HL-60 (cell line): Measurements from ENCODE around the gene WASL.

Source experiments
- DNase-seq, 2 experiments: peaks; one replicate each; pipeline ENCODE4 v3.0.0-alpha.2; 2010 to 2020; ENCODE audit warnings: low read depth in 1 of 2, low spot score in 1 of 2
- H3K27ac ChIP-seq: fragments of 250-450 bp; sonication (Bioruptor Pico); replicated peaks from 2 replicates; pipeline ENCODE4 v1.5.1; 2020; ENCODE audit warnings: mild to moderate bottlenecking, moderate library complexity
- H3K27me3 ChIP-seq: fragments of 250-450 bp; sonication (Bioruptor Pico); 2 replicates; pipeline ENCODE4 v1.5.1; 2021; ENCODE audit warnings: mild to moderate bottlenecking, moderate library complexity; ENCODE audit not compliant: insufficient read depth, poor library complexity, severe bottlenecking
- H3K4me3 ChIP-seq: replicated peaks from 2 replicates; pipeline ENCODE4 v1.5.1; 2011; ENCODE audit warnings: mild to moderate bottlenecking, control low read depth, low read length; ENCODE audit not compliant: insufficient read depth
- CTCF ChIP-seq: IDR thresholded peaks from one replicate; pipeline ENCODE4 v1.5.1; 2011; ENCODE audit warnings: low read length, control low read depth, inconsistent platforms; ENCODE audit not compliant: insufficient read depth
- GABPA ChIP-seq: IDR thresholded peaks from 2 replicates; pipeline ENCODE4 v1.6.1; 2012; ENCODE audit warnings: low read depth
- POLR2AphosphoS5 ChIP-seq: IDR thresholded peaks from 2 replicates; pipeline ENCODE4 v1.6.1; 2012; ENCODE audit warnings: low read depth
- REST ChIP-seq: IDR thresholded peaks from 2 replicates; pipeline ENCODE4 v1.6.1; 2012; ENCODE audit warnings: low read depth; ENCODE audit not compliant: insufficient replicate concordance
- SPI1 ChIP-seq: IDR thresholded peaks from 2 replicates; pipeline ENCODE4 v1.6.1; 2012; ENCODE audit warnings: low read depth, mild to moderate bottlenecking, borderline replicate concordance
- long read RNA-seq: library from polyadenylated mRNA; unstranded; transcript quantifications from one replicate; pipeline ENCODE4 v2.0.0, GENCODE V29; 2020

The WASL gene
- long read RNA-seq, full-length matches to known transcripts, result 2 of 3 reads
- long read RNA-seq, partial matches to known transcripts, result 1 of 3 reads
- long read RNA-seq, other reads (novel, unspliced or antisense), result 0 of 3 reads

GRCh38 chr7:123748734-123749536 is at the start of gene WASL:
TSS of gene WASL (minus strand) at chr7:123749003. CDS start at chr7:123748734, 269 bp downstream.
- no peaks in the 10 kb centered on the region for H3K27me3 ChIP-seq
- TF ChIP-seq CTCF (no peak), SPI1 (no peak), POLR2AphosphoS5 (peak; percentile 78), REST (peak; percentile 40), GABPA (peak; percentile 50)
- peak within 1 kb of the TSS; percentile 97 for H3K27ac ChIP-seq
- H3K4me3 ChIP-seq, result peak within 1 kb of the TSS; percentile 84
- DNase-seq, result peak; percentile 63 to 89

GRCh38 chr7:123797673-123798531 is 49.1 kb upstream of the WASL start:
- TF ChIP-seq SPI1, result no peak
- TF ChIP-seq CTCF, result no peak
- TF ChIP-seq GABPA, result no peak
- TF ChIP-seq REST, result no peak
- TF ChIP-seq POLR2AphosphoS5, result no peak
- Histone ChIP-seq H3K27ac (no peak overlapping the region), H3K4me3 (no peak overlapping the region), H3K27me3 (peaks cover 2% of the 10 kb centered on the region)
- DNase-seq, result peak; percentile 3 to 7

GRCh38 chr7:123796568-123796967 is 47.8 kb upstream of the WASL start:
- H3K27me3 ChIP-seq, result peaks cover 2% of the 10 kb centered on the region
- no peak overlapping the region for H3K4me3 ChIP-seq
- no peak for TF ChIP-seq REST
- no peak for TF ChIP-seq CTCF
- no peak for TF ChIP-seq POLR2AphosphoS5
- TF ChIP-seq GABPA, result no peak
- no peak for TF ChIP-seq SPI1
- no peak overlapping the region for H3K27ac ChIP-seq
- no peak for DNase-seq
